GM12878 (cell line): ENCODE measurements around the gene CHIC2. TPM values are rescaled to one million over a fixed set of nuclear protein-coding genes. Genes with fewer than 3 reads are reported as not detected.

Source experiments
- ATAC-seq: fragments of 200-7000 bp; cut with Tn5 transposase; 3 replicates; pipeline ENCODE4 v1.9.1; 2020; ENCODE audit warnings: mild to moderate bottlenecking, moderate library complexity
- BruUV-seq: library from RNA; stranded (reverse); fragments of 400-500 nt; replicated peaks from 2 replicates; lab custom pipeline; 2021; lab: Mats Ljungman, UMichigan
- CTCF ChIA-PET: fragments of 300-600 bp; sonication (Branson Sonifier 250); formaldehyde crosslinking; extraction: SDS; loops from one replicate; lab custom pipeline; 2021; ENCODE audit warnings: inconsistent platforms; lab: Yijun Ruan, JAX
- POLR2A ChIA-PET: fragments of 350-600 bp; formaldehyde crosslinking; extraction: SDS; loops from one replicate; lab custom pipeline; 2021; ENCODE audit warnings: inconsistent platforms; lab: Charles Lee
- RAD21 ChIA-PET: fragments of 300-600 bp; sonication (Branson Sonifier 250); formaldehyde crosslinking; loops from one replicate; lab custom pipeline; 2023; ENCODE audit warnings: antibody characterized with exemption; ENCODE audit not compliant: unreplicated experiment; lab: Charles Lee
- SMC1A ChIA-PET: fragments of 300-600 bp; sonication (Branson Sonifier 250); formaldehyde crosslinking; loops from one replicate; lab custom pipeline; 2023; ENCODE audit not compliant: unreplicated experiment, uncharacterized antibody; lab: Charles Lee
- DNase-seq: peaks from one replicate; pipeline ENCODE4 v3.0.0-alpha.2; 2011; ENCODE audit warnings: low read depth, low spot score
- FAIRE-seq: peaks from 3 replicates; lab custom pipeline; 2011; peaks lifted over from hg19 to GRCh38; lab: Jason Lieb, UNC
- H2AFZ ChIP-seq: 2 replicates; pipeline ENCODE4 v1.6.0; 2011; ENCODE audit warnings: low read depth, low read length, control low read depth; ENCODE audit not compliant: control insufficient read depth
- H3K27ac ChIP-seq: 2 replicates; pipeline ENCODE4 v1.5.1; 2011; ENCODE audit warnings: control low read depth; ENCODE audit not compliant: control insufficient read depth, insufficient read depth
- H3K27me3 ChIP-seq, 2 experiments: replicated peaks in 1 of 2; 2 replicates each; pipeline versions ENCODE4 v1.6.0 to v1.6.1; 2011; ENCODE audit warnings: low read length in 1 of 2; ENCODE audit not compliant: control insufficient read depth in 2 of 2, insufficient read depth in 2 of 2
- H3K36me3 ChIP-seq, 2 experiments: 2 replicates each; pipeline ENCODE4 v1.5.1; 2011; ENCODE audit warnings: low read length in 1 of 2; ENCODE audit not compliant: control insufficient read depth in 2 of 2, insufficient read depth in 2 of 2
- H3K4me1 ChIP-seq: 2 replicates; pipeline ENCODE4 v1.6.1; 2011; ENCODE audit warnings: mild to moderate bottlenecking, low read length, moderate library complexity, mixed read lengths; ENCODE audit not compliant: control insufficient read depth, insufficient read depth
- H3K4me2 ChIP-seq: 2 replicates; pipeline ENCODE4 v1.6.0; 2011; ENCODE audit warnings: control low read depth; ENCODE audit not compliant: control insufficient read depth, insufficient read depth
- H3K4me3 ChIP-seq: fragments of 200-600 bp; sonication (generic); 2 replicates; pipeline ENCODE4 v1.5.1; 2016
- H3K79me2 ChIP-seq: 2 replicates; pipeline ENCODE4 v1.6.0; 2011; ENCODE audit warnings: low read length; ENCODE audit not compliant: control insufficient read depth, insufficient read depth
- H3K9ac ChIP-seq: 2 replicates; pipeline ENCODE4 v1.8.0; 2011; ENCODE audit warnings: low read length, control low read depth, mixed read lengths; ENCODE audit not compliant: control insufficient read depth, insufficient read depth
- H3K9me3 ChIP-seq: replicated peaks from 3 replicates; pipeline ENCODE4 v1.5.1; 2011; ENCODE audit warnings: mild to moderate bottlenecking, low read length; ENCODE audit not compliant: control insufficient read depth, insufficient read depth
- H4K20me1 ChIP-seq: 2 replicates; pipeline ENCODE4 v1.6.0; 2011; ENCODE audit not compliant: control insufficient read depth, insufficient read depth
- BACH1 ChIP-seq: fragments of 450-650 bp; IDR thresholded peaks from 2 replicates; pipeline ENCODE4 v1.6.1; 2017; ENCODE audit warnings: mild to moderate bottlenecking, borderline replicate concordance
- CHD4 ChIP-seq: fragments of 200-600 bp; sonication (generic); IDR thresholded peaks from 2 replicates; pipeline ENCODE4 v1.6.1; 2016; ENCODE audit warnings: mild to moderate bottlenecking
- ETV6 ChIP-seq, 2 experiments: fragments of 450-650 bp in 1 of 2; IDR thresholded peaks in 1 of 2; conservative IDR thresholded peaks in 1 of 2; 2 replicates each; pipeline ENCODE4 v1.6.1; 2014; ENCODE audit warnings: antibody characterized with exemption in 1 of 2, borderline replicate concordance in 1 of 2, low read depth in 1 of 2, mild to moderate bottlenecking in 1 of 2, moderate library complexity in 1 of 2
- FOXM1 ChIP-seq: IDR thresholded peaks from 2 replicates; pipeline ENCODE4 v1.6.1; 2012; ENCODE audit warnings: low read depth, mild to moderate bottlenecking, inconsistent platforms, low read length, moderate library complexity
- HCFC1 ChIP-seq: fragments of 150-350 bp; IDR thresholded peaks from 2 replicates; pipeline ENCODE4 v1.6.1; 2014; ENCODE audit warnings: low read length
- NFYB ChIP-seq: IDR thresholded peaks from 2 replicates; pipeline ENCODE4 v1.6.1; 2011; ENCODE audit warnings: low read depth, mild to moderate bottlenecking, low read length, improper control_type of control experiment, moderate library complexity; ENCODE audit not compliant: insufficient read depth
- PAX5 ChIP-seq: IDR thresholded peaks from 2 replicates; pipeline ENCODE4 v1.6.1; 2011; ENCODE audit warnings: low read depth, low read length, borderline replicate concordance
- PKNOX1 ChIP-seq: fragments of 450-650 bp; IDR thresholded peaks from 2 replicates; pipeline ENCODE4 v1.6.1; 2016; ENCODE audit warnings: mild to moderate bottlenecking
- SMAD5 ChIP-seq: IDR thresholded peaks from 2 replicates; pipeline ENCODE4 v1.6.1; 2016; ENCODE audit warnings: antibody characterized with exemption, low read depth
- WRNIP1 ChIP-seq: IDR thresholded peaks from 2 replicates; pipeline ENCODE4 v1.6.1; 2011; ENCODE audit warnings: low read depth, low read length, improper control_type of control experiment, borderline replicate concordance
- WGBS: methylation state at CpG from one replicate; pipeline ENCODE4 v1.1.6; 2016; ENCODE audit warnings: low lambda C conversion rate; ENCODE audit not compliant: insufficient replicate concordance, insufficient coverage; ENCODE audit errors: missing lambda C conversion rate; 5-methylcytosine and 5-hydroxymethylcytosine counted together
- in situ Hi-C: fragments of 300-500 bp; cut with MboI; formaldehyde crosslinking; loops from 9 replicates; pipeline ENCODE4 v1.14.3; 2018; ENCODE audit warnings: mixed read lengths
- intact Hi-C: fragments of 100-400 bp; cut with micrococcal nuclease; formaldehyde crosslinking; loops from one replicate; pipeline ENCODE4 v1.14.2; 2022; ENCODE audit not compliant: unreplicated experiment
- polyA plus RNA-seq, 11 experiments: library from polyadenylated mRNA; depleted of rRNA in 4 of 11; unstranded in 6 of 11; stranded (reverse) in 5 of 11; fragments of >200 nt; fragmentation: Nextera tagmentation in 4 of 11; fragmentation: Illumina TruSeq in 1 of 11; extraction: Ambion mirVana in 4 of 11; extraction: Trizol in 1 of 11; gene quantifications; 1 replicate in 1 of 11; 2 replicates in 10 of 11; pipeline versions ENCODE4 v1.2.1 to v1.2.3, GENCODE V29; 2011 to 2016; ENCODE audit warnings: inconsistent platforms in 2 of 11, missing spikeins in 2 of 11, low read depth in 1 of 11
- total RNA-seq, 4 experiments: library from RNA; depleted of rRNA in 3 of 4; stranded (reverse); fragments of >200 nt in 3 of 4; fragmentation: Illumina TruSeq in 1 of 4; extraction: Trizol in 1 of 4; gene quantifications; 2 replicates each; pipeline versions ENCODE4 v1.2.1 to v1.2.3, GENCODE V29; 2013 to 2021

CHIC2 gene
- total and polyA plus RNA-seq, 10 of the 15 experiments (the other 5 are each of a cell fraction or from before 2014, with no cell fraction given) = 0.80 to 24.4 (median 12.2) TPM

GRCh38 chr4:54077812-54078211 is 13.4 kb upstream of the CHIC2 start:
- ChIA-PET POLR2A (no interaction called here), RAD21 (no interaction called here), CTCF (no interaction called here), SMC1A (interaction anchor here (1.2 kb wide), 1 partner anchor 21 kb away, joined by 3 read pairs; no protein-coding TSS in a partner anchor)
- Histone ChIP-seq H2AFZ (no peak overlapping the region), H3K9ac (no peak overlapping the region), H3K9me3 (no peaks in the 10 kb centered on the region), H3K79me2 (no peaks in the 10 kb centered on the region), H4K20me1 (no peaks in the 10 kb centered on the region), H3K36me3 (no peaks in the 10 kb centered on the region), H3K27ac (no peak overlapping the region), H3K4me1 (no peaks in the 10 kb centered on the region), H3K4me2 (no peak overlapping the region), H3K4me3 (no peak overlapping the region), H3K27me3 (no peaks in the 10 kb centered on the region)
- 52% methylated on average over 1 of the region's 1 CpG for WGBS
- BruUV-seq = no TSS peak
- TF ChIP-seq PAX5 (no peak), BACH1 (no peak), ETV6 (conservative IDR thresholded peaks at IDR 0.05 in 1 of 2, IDR thresholded peaks at IDR 0.05 in 1 of 2; ENCODE audit: borderline replicate concordance in 1 of 2, low read depth in 1 of 2) (no peak), PKNOX1 (no peak), SMAD5 (no peak), CHD4 (no peak), NFYB (no peak), HCFC1 (no peak), FOXM1 (no peak), WRNIP1 (no peak)
- intact Hi-C loops (no loop called here), in situ Hi-C loops (no loop called here)
- no peak for ATAC-seq
- no peak for DNase-seq
- FAIRE-seq = no peak
